SKM-1 treated with dmso at 0.1 percent for 144 hours (cell line): Measurements from ENCODE around the gene PNLIPRP3.
A peak's percentile ranks its signal among the peaks of the same experiment; 100 is the strongest.
"Not testable (repeated sequence)": the region's sequence is repeated elsewhere in the genome, so short reads cannot be mapped to it uniquely, and the experiment has no call there.

Experiments
- DNase-seq: peaks from one replicate; lab custom pipeline; 2025; ENCODE audit not compliant: unreplicated experiment; lab: John Stamatoyannopoulos, UW

Gene PNLIPRP3

DNA sequence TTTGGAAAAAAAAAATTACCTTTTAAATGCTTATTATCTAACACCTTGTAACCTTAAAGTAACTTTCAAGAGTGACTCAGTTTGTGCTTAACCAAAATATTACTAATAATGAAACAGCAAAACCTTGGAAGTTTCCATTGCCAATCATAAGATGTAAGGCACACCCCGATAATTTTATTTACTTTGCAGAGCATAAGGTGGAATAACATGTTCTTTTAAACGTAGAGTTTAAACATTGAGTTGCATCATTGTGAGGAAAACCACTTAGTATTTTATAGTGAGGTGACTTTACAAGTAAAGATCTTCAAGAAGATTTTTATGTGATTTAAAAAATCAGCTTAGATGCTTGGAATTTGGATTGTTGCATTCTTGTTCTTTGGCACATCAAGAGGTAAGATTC lies at the start of gene PNLIPRP3:
TSS of gene PNLIPRP3 (plus strand) at position 177 of the 400 bp plus-strand sequence. CDS start at position 343, 166 bp downstream.
- no peak for DNase-seq

DNA sequence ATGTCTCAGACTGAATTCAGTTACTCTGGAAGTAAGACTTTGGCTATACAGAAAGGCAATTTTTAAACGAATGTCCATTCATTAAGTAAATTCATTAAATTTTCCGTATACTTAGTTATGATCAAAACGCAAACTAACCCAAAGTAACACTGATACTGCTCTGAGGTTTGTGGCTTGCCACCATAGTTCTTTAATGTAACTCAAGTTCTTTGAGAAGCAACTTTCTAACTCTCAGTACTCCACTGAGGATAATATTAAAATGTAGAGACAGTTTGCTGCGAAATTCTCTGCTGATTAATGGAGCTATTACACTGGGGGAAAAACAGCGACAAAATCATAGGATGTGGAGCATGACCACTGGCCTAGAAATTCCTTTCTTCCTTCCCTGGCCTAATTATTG lies 45.4 kb upstream of the PNLIPRP3 start:
- DNase-seq = no peak

DNA sequence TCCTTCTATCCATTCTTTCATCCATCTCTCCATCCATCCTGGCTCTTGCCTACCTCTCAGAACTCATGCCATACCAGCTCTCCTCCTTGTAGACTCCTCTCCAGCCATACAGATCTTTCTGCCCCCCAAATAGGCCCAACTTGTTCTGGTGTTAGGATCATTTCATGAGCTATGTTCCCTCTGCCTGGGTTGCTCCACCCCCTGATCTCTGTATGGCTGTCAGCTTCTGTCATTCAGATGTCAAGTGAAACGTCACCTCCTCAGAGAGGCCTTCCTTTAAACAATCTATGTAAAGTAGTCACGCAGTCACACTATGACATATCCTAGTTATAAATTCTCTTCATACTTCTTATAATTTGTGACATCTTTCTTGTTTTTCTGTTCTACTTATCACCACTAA lies 42.3 kb upstream of the PNLIPRP3 start:
- DNase-seq = no peak

DNA sequence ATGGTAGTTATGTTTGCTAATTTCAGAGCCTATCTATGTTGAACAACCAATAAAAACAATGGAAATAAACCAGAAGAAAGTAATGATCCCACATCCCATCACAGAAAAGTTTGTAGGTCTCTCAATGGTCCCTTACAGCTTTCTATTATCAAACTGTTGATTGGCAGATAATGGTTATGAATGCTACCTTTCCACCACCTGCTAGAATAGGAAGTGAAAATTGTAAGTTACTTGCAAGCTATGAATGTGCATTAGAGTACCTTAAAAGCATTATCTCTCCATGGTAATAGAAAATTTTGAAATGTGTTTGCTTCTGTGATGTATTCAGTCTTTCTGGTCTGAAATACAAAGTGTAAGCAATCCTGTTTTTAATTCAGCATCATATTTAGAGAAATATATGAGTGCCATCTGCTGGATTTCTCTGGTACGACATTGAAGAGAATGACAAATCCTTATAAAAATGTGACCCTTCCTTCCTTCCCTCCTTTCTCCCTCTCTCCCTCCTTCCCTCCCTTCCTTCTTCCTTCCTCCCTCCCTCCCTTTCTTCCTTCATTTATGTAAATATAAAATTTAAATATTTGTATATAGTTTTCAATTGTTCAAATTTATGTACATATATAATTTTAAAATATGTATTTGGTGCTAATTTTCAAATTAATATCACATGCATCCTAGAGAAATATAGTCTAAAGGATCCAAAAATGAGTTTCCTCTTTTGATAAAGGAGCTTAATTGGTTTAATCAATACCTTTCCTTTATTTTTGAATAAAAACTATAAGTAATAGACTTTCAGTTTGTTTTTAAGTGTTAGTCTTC lies 41.4 kb upstream of the PNLIPRP3 start:
- peak; percentile 23 for DNase-seq

DNA sequence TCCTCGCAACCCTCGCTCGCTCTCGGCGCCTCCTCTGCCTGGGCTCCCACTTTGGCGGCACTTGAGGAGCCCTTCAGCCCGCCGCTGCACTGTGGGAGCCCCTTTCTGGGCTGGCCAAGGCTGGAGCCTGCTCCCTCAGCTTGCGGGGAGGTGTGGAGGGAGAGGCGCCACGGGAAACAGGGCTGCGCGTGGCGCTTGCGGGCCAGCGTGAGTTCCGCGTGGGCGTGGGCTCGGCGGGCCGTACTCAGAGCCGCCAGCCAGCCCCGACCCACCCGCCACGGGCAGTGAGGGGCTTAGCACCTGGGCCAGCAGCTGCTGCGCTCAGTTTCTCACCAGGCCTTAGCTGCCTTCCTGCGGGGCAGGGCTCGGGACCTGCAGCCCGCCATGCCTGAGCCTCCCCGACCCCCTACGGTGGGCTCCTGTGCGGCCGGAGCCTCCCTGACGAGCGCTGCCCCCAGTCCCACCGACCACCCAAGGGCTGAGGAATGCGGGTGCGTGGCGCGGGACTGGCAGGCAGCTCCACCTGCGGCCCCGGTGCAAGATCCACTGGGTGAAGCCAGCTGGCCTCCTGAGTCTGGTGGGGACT lies 34.3 kb upstream of the PNLIPRP3 start:
- DNase-seq = not testable (repeated sequence)

DNA sequence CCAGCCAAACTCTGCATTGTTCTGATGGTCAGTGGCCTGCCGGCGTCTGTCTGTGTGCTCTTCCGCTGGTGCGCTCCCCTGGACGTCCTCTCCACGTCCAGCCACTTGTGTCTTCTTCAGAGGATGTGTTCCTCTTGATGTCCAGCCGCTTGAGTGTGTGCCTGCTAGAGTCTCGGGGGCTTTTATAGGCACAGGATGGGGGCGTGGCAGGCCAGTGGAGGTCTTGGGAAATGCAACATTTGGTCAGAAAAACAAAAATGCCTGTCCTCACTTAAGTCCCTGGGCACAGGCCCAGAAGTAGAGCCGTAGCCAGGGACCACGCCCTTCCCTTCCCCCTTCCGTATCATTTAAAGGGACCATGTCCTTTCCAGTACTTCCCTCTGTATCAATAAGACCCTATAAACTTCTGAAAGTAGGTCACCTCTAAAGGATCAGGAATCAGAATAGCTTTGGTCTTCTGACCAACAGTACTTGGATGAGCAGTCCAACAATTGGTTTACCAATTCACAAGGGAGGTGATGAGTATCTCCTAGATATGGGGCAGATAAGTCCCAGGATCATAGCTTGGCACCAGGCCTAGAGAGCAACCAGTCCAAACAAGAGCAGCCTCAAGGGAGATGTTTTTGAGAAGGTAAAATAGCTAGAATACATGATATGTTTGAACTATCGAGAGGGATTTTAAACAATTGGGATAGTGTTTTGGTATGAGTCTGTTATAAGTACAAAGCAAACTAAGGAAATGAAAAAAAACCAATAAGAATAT lies 32.2 kb upstream of the PNLIPRP3 start:
- DNase-seq = no peak

DNA sequence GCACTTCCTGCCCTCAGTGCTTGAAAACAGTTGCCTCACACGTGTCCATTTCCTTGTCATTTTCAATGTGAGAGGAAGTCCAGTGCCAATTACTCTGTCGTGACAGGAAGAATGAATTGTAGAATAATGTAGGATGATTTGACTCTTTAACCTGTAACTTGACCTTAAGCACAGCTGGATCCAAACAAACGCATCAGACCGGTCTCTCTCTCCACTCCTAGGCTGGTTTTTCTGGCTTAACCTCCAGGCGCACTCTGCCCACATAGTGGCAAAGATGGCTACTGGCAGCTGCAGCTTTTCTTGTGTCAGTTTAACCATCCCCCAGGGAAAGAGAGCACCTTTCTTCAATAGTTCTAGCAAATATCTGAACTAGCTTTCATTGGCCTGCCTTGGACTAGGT lies 29.4 kb upstream of the PNLIPRP3 start:
- DNase-seq = no peak

DNA sequence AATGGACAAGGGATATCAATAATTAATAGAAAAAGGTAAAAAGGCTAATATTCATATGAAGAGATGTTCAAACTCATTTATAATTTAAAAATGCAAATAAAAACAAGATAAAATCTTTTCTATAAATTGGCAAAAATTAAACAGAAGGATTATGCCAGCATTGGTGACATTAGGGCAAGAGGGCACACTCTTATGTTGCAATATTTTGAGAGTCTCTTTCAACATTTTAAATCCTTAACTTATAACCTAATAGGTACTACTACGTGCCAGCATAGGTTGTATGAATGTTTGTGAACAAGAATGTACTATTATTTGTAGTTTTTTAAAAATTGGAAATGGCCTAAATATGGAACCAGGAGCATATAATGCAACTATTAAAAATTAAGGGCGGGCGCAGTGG lies 24.8 kb upstream of the PNLIPRP3 start:
- DNase-seq = no peak

DNA sequence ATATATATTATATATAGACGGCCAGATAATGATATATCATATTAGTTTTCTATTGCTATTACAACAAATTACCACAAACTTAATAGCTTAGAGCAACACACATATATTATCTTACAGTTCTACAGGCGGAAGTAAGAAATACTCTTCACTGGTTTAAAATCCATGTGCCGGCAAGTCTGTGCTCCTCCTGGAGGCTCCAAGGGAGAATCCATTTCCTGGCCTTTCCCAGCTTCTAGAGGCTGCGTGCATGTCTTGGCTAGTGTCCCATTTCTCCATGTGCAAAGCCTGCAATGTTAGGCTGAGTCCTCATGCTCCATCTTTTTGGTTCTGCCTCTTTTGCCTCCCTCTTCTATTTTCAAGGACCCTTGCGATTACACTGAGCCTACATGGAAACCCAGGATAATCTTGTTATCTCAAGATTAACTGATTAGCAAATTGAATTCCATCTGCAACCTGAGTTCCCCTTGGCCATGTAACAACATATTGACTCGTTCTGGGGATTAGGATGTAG lies 23.9 kb upstream of the PNLIPRP3 start:
- no peak for DNase-seq

DNA sequence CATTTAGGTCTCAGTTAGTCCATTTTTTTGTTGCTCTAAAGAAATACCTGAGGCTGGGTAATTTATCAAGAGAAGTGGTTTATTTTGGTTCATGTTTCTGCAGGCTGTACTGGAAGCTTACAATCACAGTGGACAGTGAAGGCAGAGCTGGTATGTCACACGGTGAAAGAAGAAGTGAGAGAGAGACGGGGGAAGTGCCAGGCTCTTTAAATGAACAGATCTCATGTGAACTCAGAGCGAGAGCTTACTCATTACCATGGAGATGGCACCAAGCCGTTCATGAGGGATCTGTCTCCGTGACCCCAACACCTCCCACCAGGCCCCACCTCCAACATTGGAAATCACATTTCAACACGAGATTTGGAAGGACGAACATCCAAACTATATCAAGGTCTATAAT lies 18.9 kb upstream of the PNLIPRP3 start:
- peak; percentile 34 for DNase-seq

DNA sequence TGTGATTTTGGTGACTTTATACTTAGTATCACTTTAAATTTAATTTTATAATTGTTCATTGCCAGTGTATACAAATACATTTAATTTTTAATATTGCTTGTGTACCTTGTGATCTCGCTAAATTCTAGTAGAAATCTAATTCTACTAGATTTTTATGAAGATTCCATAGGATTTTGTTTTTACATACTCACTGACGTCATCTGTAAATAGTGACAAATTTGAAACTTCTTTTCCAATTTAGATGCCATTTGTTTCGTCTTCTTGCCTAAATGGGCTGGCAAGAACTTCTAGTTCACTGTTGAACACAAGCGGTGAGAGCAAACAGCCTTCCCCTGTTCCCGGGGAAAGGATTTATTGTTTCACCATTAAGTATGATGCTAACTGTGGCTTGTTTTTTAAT lies 17.3 kb upstream of the PNLIPRP3 start:
- no peak for DNase-seq

DNA sequence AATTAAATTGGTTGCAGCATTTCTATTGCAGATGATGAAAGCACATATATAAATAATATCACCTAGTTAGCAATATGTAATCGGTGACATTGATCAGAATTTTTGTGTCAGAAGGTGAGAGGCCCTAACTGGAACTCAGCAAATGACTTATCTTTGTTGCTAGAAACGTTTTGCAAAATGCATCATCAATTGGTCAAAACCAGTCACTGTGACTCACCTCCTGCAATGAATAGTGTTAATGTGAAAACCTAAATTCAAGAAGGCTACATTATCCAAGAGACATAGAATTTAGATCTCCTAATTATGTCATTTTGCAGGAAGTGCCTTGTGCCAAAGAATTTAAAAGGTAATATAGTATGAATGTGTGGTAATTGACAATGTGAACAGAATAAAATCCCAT lies 9.8 kb upstream of the PNLIPRP3 start:
- no peak for DNase-seq

DNA sequence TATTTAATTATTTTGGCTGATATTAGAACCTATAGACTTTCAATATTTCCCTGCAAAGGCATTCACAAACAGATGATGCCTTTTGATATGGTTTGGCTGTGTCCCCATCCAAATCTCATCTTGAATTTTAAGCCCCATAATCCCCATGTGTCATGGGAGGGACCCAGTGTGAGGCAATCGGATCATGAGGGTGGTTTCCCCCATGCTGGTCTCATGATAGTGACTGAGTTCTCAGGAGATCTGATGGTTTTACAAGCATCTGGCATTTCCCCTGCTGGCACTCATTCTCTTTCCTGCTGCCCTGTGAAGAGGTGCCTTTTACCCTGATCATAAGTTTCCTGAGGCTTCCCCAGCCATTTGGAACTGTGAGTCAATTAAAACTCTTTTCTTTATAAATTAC lies 9.3 kb upstream of the PNLIPRP3 start:
- DNase-seq = no peak

DNA sequence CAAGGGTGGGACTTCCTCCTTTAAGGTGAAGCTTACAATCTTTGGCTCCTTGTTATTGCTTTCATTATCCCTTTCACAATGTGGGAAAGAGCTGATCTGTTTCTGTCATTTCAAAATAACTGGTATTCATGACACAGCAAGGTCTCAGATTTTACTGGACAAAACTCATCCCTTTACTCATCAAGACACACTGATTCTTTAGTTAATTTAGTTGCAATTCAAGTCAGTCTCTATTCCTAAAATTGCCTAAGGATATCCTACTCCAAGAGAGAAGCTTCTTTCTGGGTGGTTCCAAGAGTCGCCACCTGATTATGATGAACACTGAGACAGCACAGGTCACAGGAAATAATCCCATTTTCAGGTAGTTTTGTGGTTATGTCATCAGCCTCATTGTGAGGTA lies 5.8 kb upstream of the PNLIPRP3 start:
- no peak for DNase-seq

DNA sequence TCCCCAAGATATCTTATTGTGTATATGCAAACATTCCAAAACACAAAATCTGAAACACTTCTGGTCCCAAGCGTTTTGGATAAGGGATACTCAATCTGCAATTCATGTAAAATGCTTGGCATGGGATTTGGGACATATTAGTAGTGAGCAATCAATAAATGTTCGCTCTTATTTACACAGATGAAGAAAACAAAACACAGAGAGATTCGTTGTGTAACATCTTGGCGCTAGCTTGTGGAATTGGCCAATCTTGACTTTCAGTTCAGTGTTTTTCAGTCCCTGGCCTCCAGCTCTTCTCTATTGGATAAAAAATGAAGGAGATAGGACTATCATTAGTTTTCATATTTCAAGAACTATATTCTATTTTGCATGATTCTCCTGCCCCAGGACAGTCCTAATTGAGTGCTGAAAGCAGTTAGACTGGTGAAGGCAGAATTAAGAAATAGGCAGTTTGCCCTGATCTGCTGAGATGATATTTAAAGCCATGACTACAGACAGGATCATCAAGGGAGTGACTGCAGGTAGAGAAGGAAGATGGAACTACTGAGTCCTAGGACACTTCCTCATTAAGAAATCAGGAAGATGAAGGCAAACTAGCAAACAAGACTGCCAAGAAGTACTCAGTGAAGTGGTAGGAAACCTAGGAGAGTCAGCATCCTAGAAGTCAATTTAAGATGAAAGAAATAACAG lies 1.8 kb downstream of the PNLIPRP3 start:
- DNase-seq = no peak

DNA sequence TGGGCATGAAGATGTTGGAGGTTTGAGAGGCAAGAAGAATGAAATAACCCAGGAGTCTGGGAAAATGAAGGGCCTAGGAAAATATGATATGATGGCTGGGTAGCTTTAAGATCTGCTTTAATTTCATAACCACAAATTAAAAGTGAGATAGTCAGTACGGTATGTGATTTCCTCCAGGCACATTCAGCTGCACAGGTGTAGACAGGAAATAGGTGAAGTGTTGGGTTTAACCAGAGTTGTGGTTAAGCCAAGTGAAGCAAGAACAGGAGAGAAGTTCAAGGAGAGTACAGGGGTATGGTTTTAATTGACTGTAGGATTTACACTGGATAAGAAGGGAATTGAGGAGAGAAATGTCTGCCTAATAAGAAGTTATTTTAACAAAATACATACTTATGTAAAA lies 2.6 kb downstream of the PNLIPRP3 start:
- no peak for DNase-seq

DNA sequence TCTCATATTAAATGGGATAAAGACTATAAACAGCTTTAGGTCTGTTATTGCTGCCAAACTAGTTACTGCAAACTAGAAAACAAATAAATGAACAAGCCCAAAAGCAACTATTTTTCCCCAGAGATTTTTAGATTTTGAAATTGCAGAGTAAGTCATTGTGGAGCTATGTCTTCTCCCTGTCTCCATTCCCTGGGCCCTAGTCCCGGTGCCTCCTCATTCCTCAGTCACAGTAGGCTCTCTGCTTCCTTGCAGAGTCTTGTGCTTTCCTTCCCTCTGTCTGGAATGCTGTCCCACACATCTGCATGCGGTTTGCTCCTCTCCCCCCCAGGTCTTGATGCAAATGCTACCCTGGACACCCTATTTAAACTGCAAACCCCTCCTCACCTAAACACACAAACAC lies 4.0 kb downstream of the PNLIPRP3 start:
- no peak for DNase-seq

DNA sequence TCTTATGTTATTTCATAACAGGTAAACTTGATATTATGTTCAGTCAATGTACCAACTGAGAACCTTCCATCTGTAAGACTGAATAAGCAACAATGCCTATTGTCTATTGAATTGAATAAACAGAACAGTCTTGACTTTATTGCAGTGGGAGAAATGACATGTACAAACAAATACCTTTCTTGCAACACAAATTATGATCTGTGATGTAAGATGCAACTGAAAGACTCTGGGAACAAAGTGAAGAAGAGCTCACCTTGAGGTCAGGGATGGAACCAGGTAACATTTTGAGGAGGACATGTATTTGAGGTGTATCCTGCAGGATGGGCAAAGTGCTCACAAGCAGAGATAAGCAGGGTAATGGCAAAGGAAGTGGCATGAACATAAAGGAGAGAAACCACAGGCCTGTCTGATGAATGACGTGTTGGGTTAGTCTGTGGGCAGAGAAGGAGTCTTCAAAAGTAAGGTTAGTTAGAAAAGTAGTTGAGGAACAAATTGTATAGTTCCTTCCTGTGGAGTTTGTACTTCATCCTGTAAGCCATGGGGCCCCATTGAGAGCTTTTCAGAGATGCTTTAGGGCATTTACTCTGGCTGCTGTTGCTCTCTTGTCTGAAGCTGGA lies 9.5 kb downstream of the PNLIPRP3 start:
- no peak for DNase-seq

DNA sequence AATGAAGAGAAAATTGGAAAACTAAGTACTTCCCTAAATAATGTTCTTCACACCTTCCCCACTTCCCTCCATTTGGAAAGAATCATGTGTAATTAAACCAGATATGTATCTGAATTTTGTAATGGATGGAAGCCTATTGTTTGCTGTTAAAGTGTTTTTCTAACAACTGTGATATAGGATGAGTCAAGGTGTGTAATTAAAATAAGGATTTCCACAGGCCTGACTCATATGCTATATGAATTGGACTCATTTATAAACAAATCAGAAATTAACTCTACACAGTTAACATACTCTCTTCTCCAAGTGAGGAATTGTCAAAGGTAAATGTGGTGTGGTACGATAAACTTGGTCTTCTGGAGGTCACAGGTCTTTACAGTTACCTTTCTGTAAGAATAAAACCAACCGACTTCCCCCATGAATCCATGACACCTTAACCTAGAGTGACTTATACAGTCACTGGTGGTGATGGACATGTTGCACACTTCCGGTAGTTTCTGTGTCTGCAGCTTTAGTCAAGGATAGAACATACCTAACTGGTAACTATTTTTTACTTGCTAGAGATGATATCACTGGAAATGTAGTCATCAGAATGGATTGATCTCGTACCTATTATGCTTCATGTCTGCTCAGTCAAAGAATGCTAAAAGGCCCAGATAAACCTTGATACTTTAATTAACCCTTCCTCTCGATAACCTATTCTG lies 12.8 kb downstream of the PNLIPRP3 start:
- DNase-seq = no peak

DNA sequence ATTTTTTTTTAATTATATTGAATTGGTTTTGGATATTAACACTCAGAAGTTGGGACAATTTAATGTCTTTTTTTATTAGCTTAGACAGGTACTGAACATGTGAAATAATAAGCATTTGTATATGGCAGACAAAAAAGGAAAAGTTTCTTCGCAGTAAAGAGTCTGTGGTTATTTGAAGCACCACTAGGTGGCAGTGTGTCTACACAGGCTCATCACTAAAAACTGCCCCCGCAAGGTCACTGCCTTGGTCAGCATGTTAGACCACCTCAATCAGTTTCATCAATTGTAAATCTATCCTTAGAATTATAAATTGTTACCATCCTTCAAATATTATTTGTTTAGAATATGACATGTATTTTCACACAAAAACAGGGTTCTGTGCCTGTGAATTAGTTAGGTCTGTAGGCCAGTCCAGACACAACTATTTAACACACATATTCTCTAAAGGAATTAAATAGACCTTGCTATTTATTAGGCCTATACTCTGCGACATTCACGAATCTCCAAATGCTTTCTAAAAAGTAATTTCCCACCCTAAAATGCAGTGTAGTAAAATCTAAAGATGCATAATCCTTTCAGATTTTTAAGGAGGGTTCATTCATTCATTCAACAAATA lies 17.0 kb downstream of the PNLIPRP3 start:
- no peak for DNase-seq
